SK-N-SH (cell line): ENCODE results near the gene USP32. TPM values are rescaled to one million over a fixed set of nuclear protein-coding genes. Genes with fewer than 3 reads are reported as not detected.
"Not testable (repeated sequence)": the region's sequence is repeated elsewhere in the genome, so short reads cannot be mapped to it uniquely, and the experiment has no call there.

Experiments
- CTCF ChIA-PET: fragments of 300-600, 350-600 bp; formaldehyde crosslinking; extraction: SDS; loops from one replicate; lab custom pipeline; 2021; lab: Yijun Ruan, JAX
- POLR2A ChIA-PET: fragments of 350-600 bp; sonication (Branson Sonifier 250); formaldehyde crosslinking; extraction: SDS; loops from one replicate; lab custom pipeline; 2020; ENCODE audit warnings: antibody characterized with exemption, inconsistent platforms; lab: Yijun Ruan, JAX
- DNase-seq: peaks from one replicate; pipeline ENCODE4 v3.0.0; 2012
- H2AFZ ChIP-seq: fragments of 200-600 bp; sonication (generic); 2 replicates; pipeline ENCODE4 v1.8.1; 2016; ENCODE audit warnings: antibody characterized with exemption, mild to moderate bottlenecking, low read depth
- H3F3A ChIP-seq: fragments of 200-600 bp; sonication (generic); replicated peaks from 2 replicates; pipeline ENCODE3; 2016; ENCODE audit warnings: antibody characterized with exemption, mild to moderate bottlenecking; ENCODE audit not compliant: insufficient read depth
- H3K27ac ChIP-seq, 2 experiments: fragments of 200-500 bp in 1 of 2; fragments of 200-600 bp in 1 of 2; sonication (Bioruptor generic) in 1 of 2; sonication (generic), shearing (Covaris generic) in 1 of 2; 2 replicates each; pipeline versions ENCODE4 v1.5.1 to v1.6.1; 2014 to 2016; ENCODE audit warnings: low read depth in 2 of 2, inconsistent platforms in 1 of 2, low read length in 1 of 2, mild to moderate bottlenecking in 1 of 2, mixed read lengths in 1 of 2
- H3K27me3 ChIP-seq: fragments of 200-600 bp; sonication (generic), shearing (Covaris generic); 2 replicates; pipeline ENCODE4 v1.6.1; 2016; ENCODE audit warnings: mixed run types; ENCODE audit not compliant: insufficient read depth
- H3K36me3 ChIP-seq, 2 experiments: fragments of 200-500 bp in 1 of 2; fragments of 200-600 bp in 1 of 2; sonication (Bioruptor generic) in 1 of 2; sonication (generic) in 1 of 2; replicated peaks in 1 of 2; 2 replicates each; pipeline versions ENCODE3 to v1.5.1; 2014 to 2016; ENCODE audit warnings: low read length in 1 of 2, mild to moderate bottlenecking in 1 of 2; ENCODE audit not compliant: insufficient read depth in 2 of 2, control insufficient read depth in 1 of 2
- H3K4me1 ChIP-seq, 2 experiments: fragments of 200-500 bp in 1 of 2; fragments of 200-600 bp in 1 of 2; sonication (Bioruptor generic) in 1 of 2; sonication (generic), shearing (Covaris generic) in 1 of 2; 2 replicates each; pipeline versions ENCODE4 v1.5.1 to v1.6.1; 2014 to 2016; ENCODE audit warnings: low read depth in 1 of 2, low read length in 1 of 2, mixed run types in 1 of 2; ENCODE audit not compliant: insufficient read depth in 2 of 2, control insufficient read depth in 1 of 2
- H3K4me2 ChIP-seq: fragments of 200-600 bp; sonication (generic), shearing (Covaris generic); 2 replicates; pipeline ENCODE4 v1.6.1; 2017; ENCODE audit warnings: mixed run types
- H3K4me3 ChIP-seq, 2 experiments: fragments of 200-500 bp in 1 of 2; fragments of 200-600 bp in 1 of 2; sonication (Bioruptor generic) in 1 of 2; sonication (generic), shearing (Covaris generic) in 1 of 2; 2 replicates each; pipeline versions ENCODE4 v1.5.1 to v1.8.1; 2014 to 2016; ENCODE audit warnings: low read depth in 2 of 2, inconsistent platforms in 1 of 2, low read length in 1 of 2, mild to moderate bottlenecking in 1 of 2, mixed read lengths in 1 of 2, moderate library complexity in 1 of 2
- H3K79me2 ChIP-seq: fragments of 200-600 bp; sonication (generic); 2 replicates; pipeline ENCODE4 v1.8.1; 2017; ENCODE audit warnings: mild to moderate bottlenecking; ENCODE audit not compliant: insufficient read depth
- H3K9ac ChIP-seq: fragments of 200-600 bp; sonication (generic); 2 replicates; pipeline ENCODE4 v1.6.1; 2017; ENCODE audit warnings: mixed run types
- H3K9me2 ChIP-seq: fragments of 200-600 bp; sonication (generic); 2 replicates; pipeline ENCODE4 v1.6.1; 2017; ENCODE audit warnings: mixed run types
- H3K9me3 ChIP-seq: fragments of 200-600 bp; sonication (generic); 2 replicates; pipeline ENCODE4 v1.6.1; 2017; ENCODE audit warnings: mixed run types, mild to moderate bottlenecking, moderate library complexity
- H4K20me1 ChIP-seq: fragments of 200-600 bp; sonication (generic); 2 replicates; pipeline ENCODE4 v1.6.1; 2017; ENCODE audit warnings: mild to moderate bottlenecking, mixed run types; ENCODE audit not compliant: insufficient read depth
- ELF1 ChIP-seq: IDR thresholded peaks from 2 replicates; pipeline ENCODE4 v1.4.0; 2012
- EZH2phosphoT487 ChIP-seq: fragments of 200-600 bp; sonication (generic); IDR thresholded peaks from 2 replicates; pipeline ENCODE4 v1.6.1; 2017; ENCODE audit warnings: low read depth, mixed run types, mild to moderate bottlenecking, antibody characterized with exemption, moderate library complexity, borderline replicate concordance
- FOSL2 ChIP-seq: IDR thresholded peaks from 2 replicates; pipeline ENCODE4 v1.4.0; 2012; ENCODE audit warnings: low read depth, mild to moderate bottlenecking, moderate library complexity, borderline replicate concordance
- GABPA ChIP-seq: IDR thresholded peaks from 2 replicates; pipeline ENCODE4 v1.4.0; 2012; ENCODE audit warnings: low read depth, mild to moderate bottlenecking
- JUND ChIP-seq: IDR thresholded peaks from 2 replicates; pipeline ENCODE4 v1.4.0; 2012
- MAX ChIP-seq: IDR thresholded peaks from 2 replicates; pipeline ENCODE4 v1.4.0; 2012; ENCODE audit warnings: low read depth
- MEF2A ChIP-seq: IDR thresholded peaks from 2 replicates; pipeline ENCODE4 v1.4.0; 2012; ENCODE audit warnings: low read depth, borderline replicate concordance
- POLR2AphosphoS5 ChIP-seq: IDR thresholded peaks from 2 replicates; pipeline ENCODE4 v1.6.1; 2012; ENCODE audit warnings: low read depth, low read length
- RAD21 ChIP-seq: IDR thresholded peaks from 2 replicates; pipeline ENCODE4 v1.6.1; 2012; ENCODE audit warnings: mild to moderate bottlenecking, low read length
- REST ChIP-seq: IDR thresholded peaks from 2 replicates; pipeline ENCODE4 v1.6.1; 2012; ENCODE audit warnings: mild to moderate bottlenecking, low read depth, low read length, moderate library complexity
- RFX5 ChIP-seq: IDR thresholded peaks from 2 replicates; pipeline ENCODE4 v1.6.1; 2012; ENCODE audit warnings: mild to moderate bottlenecking, improper control_type of control experiment, low read length
- TEAD4 ChIP-seq: IDR thresholded peaks from 2 replicates; pipeline ENCODE4 v1.4.0; 2012; ENCODE audit warnings: mild to moderate bottlenecking, borderline replicate concordance; ENCODE audit not compliant: insufficient read depth
- USF1 ChIP-seq: IDR thresholded peaks from 2 replicates; pipeline ENCODE4 v1.4.0; 2012; ENCODE audit warnings: low read depth, borderline replicate concordance
- USF2 ChIP-seq: fragments of 150-350 bp; IDR thresholded peaks from 2 replicates; pipeline ENCODE4 v1.6.1; 2017; ENCODE audit warnings: antibody characterized with exemption, low read length, low read depth, borderline replicate concordance
- WGBS: methylation state at CpG from one replicate; pipeline ENCODE4 v1.1.6; 2017; ENCODE audit warnings: low lambda C conversion rate; 5-methylcytosine and 5-hydroxymethylcytosine counted together
- polyA plus RNA-seq, 3 experiments: library from polyadenylated mRNA; depleted of rRNA; stranded (reverse); fragments of >200 nt; gene quantifications; 2 replicates each; pipeline ENCODE4 v1.2.3, GENCODE V29; 2012

Gene USP32
- polyA plus RNA-seq, 1 of the 3 experiments (the other 2 are of a cell fraction), result 25.6 TPM

- POLR2A ChIA-PET, H3K36me3 ChIP-seq, H3K9ac ChIP-seq, DNase-seq, H3K4me1 ChIP-seq, H3K4me2 ChIP-seq, H3K4me3 ChIP-seq, H3K27ac ChIP-seq, H3K27me3 ChIP-seq, H4K20me1 ChIP-seq, H3K79me2 ChIP-seq, H3K9me2 ChIP-seq, H2AFZ ChIP-seq, H3K9me3 ChIP-seq, H3F3A ChIP-seq: not testable (repeated sequence)
- 87% methylated on average over 4 of the region's 4 CpGs for WGBS
- CTCF ChIA-PET, result interaction anchor here (0.6 to 7.4 kb wide), 2 partner anchors 13 to 328 kb away, joined by 3 to 128 read pairs; no protein-coding TSS in a partner anchor
Measured at GRCh38 chr17:60419003-60419402, 27.1 kb upstream of the USP32 start.

GRCh38 chr17:60416368-60416925 lies 24.5 kb upstream of the USP32 start:
- Histone ChIP-seq H3K79me2 (no peaks in the 10 kb centered on the region), H3K36me3 (no peaks in the 10 kb centered on the region), H3K27ac (no peak overlapping the region), H3K27me3 (no peaks in the 10 kb centered on the region), H3K4me3 (no peak overlapping the region), H3K9ac (no peak overlapping the region), H2AFZ (no peak overlapping the region), H3K4me1 (no peaks in the 10 kb centered on the region), H4K20me1 (no peaks in the 10 kb centered on the region), H3K9me3 (no peaks in the 10 kb centered on the region), H3K9me2 (no peaks in the 10 kb centered on the region), H3K4me2 (no peak overlapping the region), H3F3A (no peaks in the 10 kb centered on the region)
- TF ChIP-seq RFX5 (no peak), USF2 (no peak), FOSL2 (no peak), MAX (no peak)
- CTCF ChIA-PET, result interaction anchor here (1.1 kb wide), 1 partner anchor 15 kb away, joined by 3 read pairs; no protein-coding TSS in a partner anchor
- DNase-seq, result no peak
- POLR2A ChIA-PET, result no interaction called here
- WGBS, result 90% methylated on average over 2 of the region's 2 CpGs

- Histone ChIP-seq H3K27ac (no peak overlapping the region), H3K79me2 (no peaks in the 10 kb centered on the region), H4K20me1 (no peaks in the 10 kb centered on the region), H3K36me3 (no peaks in the 10 kb centered on the region), H3K27me3 (no peaks in the 10 kb centered on the region), H3K9me3 (no peaks in the 10 kb centered on the region), H3K4me2 (no peak overlapping the region), H3F3A (no peaks in the 10 kb centered on the region), H3K4me1 (no peaks in the 10 kb centered on the region), H3K9ac (no peak overlapping the region), H3K4me3 (no peak overlapping the region), H2AFZ (no peak overlapping the region), H3K9me2 (no peaks in the 10 kb centered on the region)
- WGBS, result 100% methylated on average over 1 of the region's 1 CpG
- POLR2A ChIA-PET, result no interaction called here
- no peak for DNase-seq
- CTCF ChIA-PET, result interaction anchor here (1.1 to 1.7 kb wide), 3 partner anchors 17 to 224 kb away, joined by 3 to 4 read pairs (median 4); no protein-coding TSS in a partner anchor
- no peak for TF ChIP-seq TEAD4
- no peak for TF ChIP-seq ELF1
- no peak for TF ChIP-seq GABPA
- no peak for TF ChIP-seq JUND
- no peak for TF ChIP-seq MEF2A
- no peak for TF ChIP-seq USF2
- no peak for TF ChIP-seq REST
- no peak for TF ChIP-seq RFX5
- TF ChIP-seq POLR2AphosphoS5, result no peak
- no peak for TF ChIP-seq USF1
- no peak for TF ChIP-seq FOSL2
- TF ChIP-seq EZH2phosphoT487, result no peak
- no peak for TF ChIP-seq RAD21
Measured at GRCh38 chr17:60415146-60415545, 23.2 kb upstream of the USP32 start.
